Right atrium auricular region (tissue), 2 donors: Measurements from ENCODE around the gene GSTM5. TPM values are rescaled to one million over a fixed set of nuclear protein-coding genes. Genes with fewer than 3 reads are reported as not detected.
"Not testable (repeated sequence)": the region's sequence is repeated elsewhere in the genome, so short reads cannot be mapped to it uniquely, and the experiment has no call there.

Experiments
- DNase-seq: peaks from one replicate; pipeline ENCODE4 v3.0.0-alpha.2; 2019; ENCODE audit warnings: low spot score
- H3K27ac ChIP-seq, 2 donors: fragments of 200-600 bp; sonication (generic); 1 replicate in 1 of 2; 2 replicates in 1 of 2; pipeline ENCODE4 v1.5.1; 2016 to 2019
- H3K27me3 ChIP-seq, 2 donors: fragments of 200-600 bp; sonication (generic); one replicate each; pipeline versions ENCODE4 v1.5.1 to v1.6.0; 2017 to 2019
- H3K36me3 ChIP-seq: fragments of 200-600 bp; sonication (generic); one replicate; pipeline ENCODE4 v1.5.1; 2016
- H3K4me1 ChIP-seq, 2 donors: fragments of 200-600 bp; sonication (generic); one replicate each; pipeline versions ENCODE4 v1.5.1 to v1.6.0; 2017 to 2019
- H3K4me3 ChIP-seq, 2 donors: fragments of 200-600 bp; sonication (generic); 1 replicate in 1 of 2; 2 replicates in 1 of 2; pipeline ENCODE4 v1.5.1; 2017 to 2019; ENCODE audit warnings: mild to moderate bottlenecking in 1 of 2, moderate library complexity in 1 of 2
- H3K9me3 ChIP-seq, 2 donors: fragments of 200-600 bp; sonication (generic); one replicate each; pipeline ENCODE4 v1.5.1; 2019
- CTCF ChIP-seq, 2 donors: fragments of 200-600 bp; sonication (generic); IDR thresholded peaks; one replicate each; pipeline ENCODE4 v1.5.1; 2019; ENCODE audit warnings: antibody characterized with exemption in 2 of 2
- total RNA-seq, 2 donors: library from RNA; depleted of rRNA; stranded (reverse); fragments of >200 nt; gene quantifications; one replicate each; pipeline ENCODE4 v1.1.0, GENCODE V29; 2016

GSTM5 gene
- total RNA-seq, 2 donors from 2014 or later: 2.8 to 3.6 TPM

GRCh38 chr1:109733236-109733870, 21.3 kb downstream of the GSTM5 start:
- no peaks in the 10 kb centered on the region for H3K27me3 ChIP-seq
- H3K4me1 ChIP-seq: no peaks in the 10 kb centered on the region
- H3K36me3 ChIP-seq: peaks cover 16% of the 10 kb centered on the region
- TF ChIP-seq CTCF (IDR thresholded peaks at IDR 0.05): no peak
- DNase-seq: no peak
- no peak overlapping the region for H3K27ac ChIP-seq
- H3K4me3 ChIP-seq: no peak overlapping the region
- H3K9me3 ChIP-seq: no peaks in the 10 kb centered on the region

- no peaks in the 10 kb centered on the region for H3K9me3 ChIP-seq
- peak overlapping the region; percentile 67 to 88 for H3K4me3 ChIP-seq
- DNase-seq: peak; percentile 83
- peaks cover 0 to 7% of the 10 kb centered on the region in 2 donors for H3K4me1 ChIP-seq
- H3K36me3 ChIP-seq: peaks cover 16% of the 10 kb centered on the region
- no peaks in the 10 kb centered on the region for H3K27me3 ChIP-seq
- peak overlapping the region; percentile 76 to 88 for H3K27ac ChIP-seq
- TF ChIP-seq CTCF (IDR thresholded peaks at IDR 0.05): no peak
These were observed 27.9 kb downstream of the GSTM5 start for GRCh38 chr1:109739738-109740614.

DNA sequence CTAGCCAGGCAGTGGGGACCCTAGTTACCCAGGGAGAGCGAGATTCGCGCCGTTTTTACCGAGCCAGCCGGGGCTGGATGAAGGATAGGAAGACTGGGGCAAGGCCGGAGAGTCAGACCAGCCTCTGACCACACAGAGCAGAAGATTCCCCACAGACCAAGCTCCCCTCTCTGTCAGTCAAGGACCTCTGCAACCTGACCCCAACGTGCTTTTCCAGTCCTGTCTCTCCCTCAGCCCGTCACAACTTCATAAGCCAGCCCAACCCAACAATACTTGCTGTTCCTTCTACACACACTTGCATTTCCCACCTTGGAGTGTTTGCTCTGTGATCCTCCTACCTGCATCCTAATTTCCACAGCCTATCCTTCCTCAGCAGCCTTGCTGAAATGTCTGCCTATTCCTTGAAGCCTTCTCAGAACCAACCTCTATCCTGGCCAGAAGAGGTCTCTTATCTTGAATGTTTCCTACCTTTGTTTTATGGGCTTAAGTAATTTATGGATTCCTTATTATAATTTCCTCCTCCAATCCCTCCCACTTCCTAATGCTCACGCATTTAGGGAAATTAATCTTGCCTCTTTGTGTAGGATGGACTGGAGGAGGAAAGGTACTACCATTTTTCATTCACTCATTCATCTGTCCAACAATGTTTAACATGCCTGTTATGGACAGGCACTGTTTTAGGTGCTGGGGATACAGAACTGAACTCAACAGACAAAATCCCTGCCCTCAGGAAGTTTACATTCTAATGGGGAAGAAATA, 28.7 kb downstream of the GSTM5 start, which contains the start of gene GSTM3:
GSTM3 (minus strand) TSS at position 424 of the 759 bp plus-strand sequence. CDS start 751 bp downstream, outside the sequence.
- H3K27ac ChIP-seq: peak within 1 kb of the TSS; percentile 76 to 88
- no peaks in the 10 kb centered on the region for H3K27me3 ChIP-seq
- H3K4me1 ChIP-seq: peaks cover 0 to 7% of the 10 kb centered on the region in 2 donors
- peak within 1 kb of the TSS; percentile 67 to 88 for H3K4me3 ChIP-seq
- TF ChIP-seq CTCF (IDR thresholded peaks at IDR 0.05): no peak
- DNase-seq: no peak
- H3K9me3 ChIP-seq: no peaks in the 10 kb centered on the region
- peaks cover 16% of the 10 kb centered on the region for H3K36me3 ChIP-seq

DNA sequence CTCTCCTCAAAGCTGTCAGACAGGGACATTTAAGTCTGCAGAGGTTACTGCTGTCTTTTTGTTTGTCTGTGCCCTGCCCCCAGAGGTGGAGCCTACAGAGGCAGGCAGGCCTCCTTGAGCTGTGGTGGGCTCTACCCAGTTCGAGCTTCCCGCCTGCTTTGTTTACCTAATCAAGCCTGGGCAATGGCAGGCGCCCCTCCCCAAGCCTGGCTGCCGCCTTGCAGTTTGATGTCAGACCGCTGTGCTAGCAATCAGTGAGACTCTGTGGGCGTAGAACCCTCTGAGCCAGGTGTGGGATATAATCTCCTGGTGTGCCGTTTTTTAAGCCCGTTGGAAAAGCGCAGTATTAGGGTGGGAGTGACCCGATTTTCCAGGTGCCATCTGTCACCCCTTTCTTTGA, 36.3 kb downstream of the GSTM5 start:
- not testable (repeated sequence) for H3K4me1 ChIP-seq, H3K9me3 ChIP-seq, H3K27ac ChIP-seq, H3K27me3 ChIP-seq, H3K36me3 ChIP-seq, H3K4me3 ChIP-seq, DNase-seq

DNA sequence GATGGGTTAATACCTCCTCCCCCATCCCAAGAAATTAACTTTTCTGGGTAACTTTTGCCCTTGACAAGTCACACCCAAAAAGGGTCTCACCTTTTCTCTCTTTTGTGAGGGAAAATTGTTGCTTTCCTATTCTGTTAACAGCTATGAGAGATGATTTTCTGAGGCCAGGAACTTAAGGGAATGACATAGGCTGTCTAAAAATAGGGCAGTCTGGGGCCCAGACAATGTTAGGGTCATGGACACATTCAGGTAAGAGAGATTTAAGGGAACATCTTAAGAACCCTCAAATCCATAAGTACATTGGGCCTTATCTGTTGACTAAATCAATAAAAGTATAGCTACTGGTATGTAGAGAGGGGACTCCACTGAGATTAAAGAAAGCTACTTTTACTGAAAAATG, 37.2 kb downstream of the GSTM5 start:
- Histone ChIP-seq H3K9me3 (no peaks in the 10 kb centered on the region), H3K27ac (no peak overlapping the region), H3K36me3 (no peaks in the 10 kb centered on the region), H3K4me3 (no peak overlapping the region), H3K4me1 (no peaks in the 10 kb centered on the region), H3K27me3 (no peaks in the 10 kb centered on the region)
- no peak for DNase-seq
- TF ChIP-seq CTCF (IDR thresholded peaks at IDR 0.05): no peak
